CD8-positive, alpha-beta memory T cell (primary cell): Measurements from ENCODE around the gene IQGAP1. TPM values are rescaled to one million over a fixed set of nuclear protein-coding genes. Genes with fewer than 3 reads are reported as not detected.

Source experiments
- CTCF ChIA-PET: fragments of 350-600 bp; sonication (Branson Sonifier 250); formaldehyde crosslinking; loops from one replicate; lab custom pipeline; 2021; ENCODE audit warnings: antibody characterized with exemption; lab: Charles Lee
- POLR2A ChIA-PET: fragments of 350-600 bp; sonication (Branson Sonifier 250); formaldehyde crosslinking; loops from one replicate; lab custom pipeline; 2021; ENCODE audit warnings: antibody characterized with exemption; lab: Charles Lee
- DNase-seq, 5 donors: peaks; one replicate each; pipeline versions ENCODE4 v3.0.0 to v3.0.0-alpha.2; 2020 to 2022; ENCODE audit warnings: mixed read lengths in 1 of 5
- H3K27ac ChIP-seq: one replicate; pipeline ENCODE4 v1.7.0; 2013; ENCODE audit warnings: low read depth, mild to moderate bottlenecking, low read length, moderate library complexity
- H3K27me3 ChIP-seq: 2 replicates; pipeline ENCODE4 v1.7.0; 2013; ENCODE audit warnings: low read length, mild to moderate bottlenecking; ENCODE audit not compliant: insufficient read depth, poor library complexity, severe bottlenecking
- H3K36me3 ChIP-seq: 2 replicates; pipeline ENCODE4 v1.7.0; 2013; ENCODE audit warnings: mild to moderate bottlenecking, low read length, moderate library complexity; ENCODE audit not compliant: insufficient read depth
- H3K4me1 ChIP-seq: 2 replicates; pipeline ENCODE4 v1.7.0; 2013; ENCODE audit warnings: mild to moderate bottlenecking, low read length, moderate library complexity; ENCODE audit not compliant: insufficient read depth
- H3K4me3 ChIP-seq: 2 replicates; pipeline ENCODE4 v1.7.0; 2013; ENCODE audit warnings: mild to moderate bottlenecking, low read length
- H3K9me3 ChIP-seq: 2 replicates; pipeline ENCODE4 v1.7.0; 2013; ENCODE audit warnings: mild to moderate bottlenecking, low read length
- H3K27ac Mint-ChIP-seq, 8 donors: one replicate each; pipeline ENCODE4 v1.8.0; 2020 to 2021; ENCODE audit warnings: mixed read lengths in 8 of 8, mild to moderate bottlenecking in 6 of 8, inconsistent platforms in 3 of 8, moderate library complexity in 3 of 8
- H3K27me3 Mint-ChIP-seq, 2 donors: one replicate each; pipeline ENCODE4 v1.8.0; 2020 to 2021; ENCODE audit warnings: mixed read lengths in 2 of 2, mild to moderate bottlenecking in 1 of 2, moderate library complexity in 1 of 2
- H3K36me3 Mint-ChIP-seq, 3 donors: one replicate each; pipeline ENCODE4 v1.8.0; 2020 to 2021; ENCODE audit warnings: mixed read lengths in 3 of 3, inconsistent platforms in 1 of 3, mild to moderate bottlenecking in 1 of 3
- H3K4me1 Mint-ChIP-seq, 3 donors: one replicate each; pipeline ENCODE4 v1.8.0; 2020 to 2021; ENCODE audit warnings: mixed read lengths in 3 of 3, inconsistent platforms in 1 of 3, mild to moderate bottlenecking in 1 of 3
- H3K4me3 Mint-ChIP-seq, 7 donors: one replicate each; pipeline ENCODE4 v1.8.0; 2020 to 2021; ENCODE audit warnings: mixed read lengths in 7 of 7, mild to moderate bottlenecking in 6 of 7, moderate library complexity in 4 of 7, inconsistent platforms in 2 of 7
- H3K9me3 Mint-ChIP-seq, 5 donors: one replicate each; pipeline ENCODE4 v1.8.0; 2020 to 2022; ENCODE audit warnings: mixed read lengths in 5 of 5, mild to moderate bottlenecking in 3 of 5, moderate library complexity in 2 of 5, inconsistent platforms in 1 of 5
- polyA plus RNA-seq: library from polyadenylated mRNA; unstranded; fragments of 300-500 nt; fragmentation: Illumina TruSeq; gene quantifications from one replicate; pipeline ENCODE4 v1.2.3, GENCODE V29; 2021
- total RNA-seq, 2 experiments: library from RNA; stranded (reverse); gene quantifications; one replicate each; pipeline ENCODE4 v1.2.3, GENCODE V29; 2021

IQGAP1 gene
- total and polyA plus RNA-seq, 3 experiments from 2014 or later = 151 to 176 (median 173) TPM

DNA sequence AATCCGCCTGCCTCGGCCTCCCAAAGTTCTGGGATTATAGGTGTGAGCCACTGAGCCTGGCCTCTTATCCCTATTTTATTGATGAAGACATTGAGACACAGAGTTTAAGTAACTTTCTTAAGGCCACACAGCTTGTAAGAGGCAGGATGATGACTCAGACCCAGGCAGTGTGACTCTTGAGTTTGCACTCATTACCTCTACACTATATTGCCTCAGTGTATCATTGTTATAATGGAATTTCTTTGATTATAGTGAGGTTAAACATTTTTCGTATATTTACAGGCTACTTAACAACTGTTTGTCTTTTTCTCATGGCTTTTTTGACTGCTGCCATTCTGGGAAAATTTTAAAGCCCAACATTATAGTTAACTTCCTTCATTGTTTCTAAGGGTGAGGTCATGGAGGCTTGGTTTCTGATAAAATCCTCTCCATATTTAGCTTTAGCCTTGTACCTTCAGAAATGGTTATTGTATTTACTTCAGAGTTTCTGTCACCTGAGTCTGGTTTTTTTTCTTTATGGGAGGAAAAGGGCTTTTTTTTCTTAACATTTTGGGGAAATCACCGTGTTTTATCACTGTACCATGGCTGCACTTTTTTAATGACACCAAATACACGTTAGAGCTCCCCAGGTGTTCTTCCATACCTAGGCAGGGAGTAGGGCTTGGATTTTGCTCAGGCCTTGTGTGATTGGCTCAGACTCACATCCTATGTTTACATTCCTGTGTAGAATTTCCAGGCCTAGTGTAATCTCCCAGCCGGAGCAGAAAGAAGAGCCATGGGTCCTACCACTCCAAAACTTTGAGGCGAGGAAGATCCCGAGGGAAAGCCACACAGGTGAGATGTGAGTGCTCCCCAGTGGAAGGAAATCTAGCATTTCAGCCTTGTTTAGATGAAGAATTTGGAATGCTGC is 29.7 kb upstream of the IQGAP1 start:
- peak overlapping the region in 1 of 7 donors; percentile 56 for H3K4me3 Mint-ChIP-seq
- DNase-seq = no peak
- peaks cover 13 to 17% (median 15%) of the 10 kb centered on the region in 3 donors for H3K4me1 Mint-ChIP-seq
- H3K27ac ChIP-seq = no peak overlapping the region
- no peaks in the 10 kb centered on the region for H3K36me3 Mint-ChIP-seq
- H3K36me3 ChIP-seq = no peaks in the 10 kb centered on the region
- H3K4me1 ChIP-seq = peaks cover 9% of the 10 kb centered on the region
- H3K27me3 ChIP-seq = no peaks in the 10 kb centered on the region
- CTCF ChIA-PET = no interaction called here
- POLR2A ChIA-PET = no interaction called here
- no peaks in the 10 kb centered on the region for H3K9me3 ChIP-seq
- H3K27me3 Mint-ChIP-seq = no peaks in the 10 kb centered on the region
- H3K4me3 ChIP-seq = no peak overlapping the region
- H3K27ac Mint-ChIP-seq = no peak overlapping the region
- no peaks in the 10 kb centered on the region for H3K9me3 Mint-ChIP-seq

DNA sequence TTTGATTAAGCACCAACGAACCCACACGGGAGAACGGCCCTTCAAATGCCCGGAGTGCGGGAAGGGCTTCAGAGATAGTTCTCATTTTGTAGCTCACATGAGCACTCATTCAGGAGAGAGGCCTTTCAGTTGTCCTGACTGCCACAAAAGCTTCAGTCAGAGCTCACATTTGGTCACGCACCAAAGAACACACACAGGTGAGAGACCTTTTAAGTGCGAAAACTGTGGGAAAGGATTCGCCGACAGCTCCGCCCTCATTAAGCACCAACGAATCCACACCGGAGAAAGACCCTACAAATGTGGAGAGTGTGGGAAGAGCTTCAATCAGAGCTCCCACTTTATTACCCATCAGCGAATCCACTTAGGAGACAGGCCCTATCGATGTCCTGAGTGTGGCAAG is 27.3 kb upstream of the IQGAP1 start:
- Mint-ChIP-seq H3K27ac (peak overlapping the region in 1 of 8 donors; percentile 57), H3K27me3 (no peaks in the 10 kb centered on the region), H3K36me3 (no peaks in the 10 kb centered on the region), H3K9me3 (no peaks in the 10 kb centered on the region), H3K4me1 (peaks cover 13 to 24% (median 22%) of the 10 kb centered on the region in 3 donors), H3K4me3 (no peak overlapping the region)
- no peak overlapping the region for H3K4me3 ChIP-seq
- ChIA-PET CTCF (interaction anchor here (0.8 to 6.0 kb wide), 8 partner anchors 17 to 244 kb away, joined by 3 to 53 read pairs (median 8); partner anchors contain the start of gene IQGAP1), POLR2A (interaction anchor here (0.7 kb wide), 1 partner anchor 116 kb away, joined by 3 read pairs; no protein-coding TSS in a partner anchor)
- no peaks in the 10 kb centered on the region for H3K27me3 ChIP-seq
- H3K27ac ChIP-seq = no peak overlapping the region
- H3K36me3 ChIP-seq = no peaks in the 10 kb centered on the region
- H3K4me1 ChIP-seq = peaks cover 9% of the 10 kb centered on the region
- H3K9me3 ChIP-seq = no peaks in the 10 kb centered on the region
- DNase-seq = no peak

DNA sequence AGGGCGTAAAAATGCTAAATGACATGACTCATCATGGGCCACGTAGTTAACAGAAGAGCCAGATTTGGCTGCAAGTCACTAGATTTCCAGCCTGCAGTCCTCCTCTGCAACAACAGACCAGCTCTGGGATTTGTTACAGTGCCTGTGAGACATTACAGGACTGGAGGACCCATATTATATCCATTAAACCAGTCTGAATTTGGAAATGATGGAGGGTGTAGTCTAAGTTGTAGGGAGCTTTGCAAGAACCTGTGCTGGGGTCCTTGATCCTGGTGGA is 25.2 kb upstream of the IQGAP1 start:
- Mint-ChIP-seq H3K27ac (peak overlapping the region in 4 of 8 donors; percentile 1 to 29 (median 14)), H3K4me1 (peaks cover 15 to 24% (median 22%) of the 10 kb centered on the region in 3 donors), H3K36me3 (no peaks in the 10 kb centered on the region), H3K27me3 (no peaks in the 10 kb centered on the region), H3K9me3 (no peaks in the 10 kb centered on the region), H3K4me3 (no peak overlapping the region)
- no peaks in the 10 kb centered on the region for H3K36me3 ChIP-seq
- no peak overlapping the region for H3K4me3 ChIP-seq
- ChIA-PET CTCF (interaction anchor here (0.7 to 6.0 kb wide), 14 partner anchors 14 to 232 kb away, joined by 3 to 53 read pairs (median 4); partner anchors contain the start of gene IQGAP1), POLR2A (interaction anchor here (1.5 to 2.0 kb wide), 2 partner anchors 12 to 25 kb away, joined by 4 to 7 read pairs; partner anchors contain the start of gene IQGAP1)
- peaks cover 9% of the 10 kb centered on the region for H3K4me1 ChIP-seq
- no peak for DNase-seq
- no peak overlapping the region for H3K27ac ChIP-seq
- H3K27me3 ChIP-seq = no peaks in the 10 kb centered on the region
- no peaks in the 10 kb centered on the region for H3K9me3 ChIP-seq

DNA sequence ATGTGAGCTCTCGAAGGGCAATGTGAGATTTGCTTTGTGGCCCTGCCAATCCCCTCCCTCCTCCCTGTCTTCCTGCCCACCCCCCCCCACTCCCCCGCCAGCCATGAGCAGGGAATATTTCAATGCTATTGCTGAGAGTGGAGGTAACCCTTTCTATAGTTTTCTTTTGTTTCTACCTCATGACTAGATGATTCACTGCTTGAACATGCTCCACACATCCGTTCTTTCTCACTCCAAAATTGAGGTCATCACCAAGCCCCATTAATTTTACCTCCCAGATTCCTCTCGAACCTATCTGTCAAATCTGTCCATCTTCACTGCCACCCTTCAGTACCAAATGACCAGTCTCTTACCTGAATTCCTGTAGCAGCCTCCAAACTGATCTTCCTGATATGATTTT is 23.8 kb upstream of the IQGAP1 start:
- Histone ChIP-seq H3K9me3 (no peaks in the 10 kb centered on the region), H3K27ac (no peak overlapping the region), H3K27me3 (no peaks in the 10 kb centered on the region), H3K4me3 (no peak overlapping the region), H3K36me3 (no peaks in the 10 kb centered on the region), H3K4me1 (peaks cover 9% of the 10 kb centered on the region)
- peak overlapping the region in 3 of 8 donors; percentile 14 to 68 (median 18) for H3K27ac Mint-ChIP-seq
- no peak for DNase-seq
- H3K36me3 Mint-ChIP-seq = no peaks in the 10 kb centered on the region
- CTCF ChIA-PET = interaction anchor here (1.2 to 6.0 kb wide), 3 partner anchors 24 to 118 kb away, joined by 3 to 53 read pairs (median 22); partner anchors contain the start of gene IQGAP1
- H3K27me3 Mint-ChIP-seq = no peaks in the 10 kb centered on the region
- no peaks in the 10 kb centered on the region for H3K9me3 Mint-ChIP-seq
- H3K4me3 Mint-ChIP-seq = no peak overlapping the region
- peaks cover 15 to 24% (median 22%) of the 10 kb centered on the region in 3 donors for H3K4me1 Mint-ChIP-seq
- POLR2A ChIA-PET = no interaction called here

DNA sequence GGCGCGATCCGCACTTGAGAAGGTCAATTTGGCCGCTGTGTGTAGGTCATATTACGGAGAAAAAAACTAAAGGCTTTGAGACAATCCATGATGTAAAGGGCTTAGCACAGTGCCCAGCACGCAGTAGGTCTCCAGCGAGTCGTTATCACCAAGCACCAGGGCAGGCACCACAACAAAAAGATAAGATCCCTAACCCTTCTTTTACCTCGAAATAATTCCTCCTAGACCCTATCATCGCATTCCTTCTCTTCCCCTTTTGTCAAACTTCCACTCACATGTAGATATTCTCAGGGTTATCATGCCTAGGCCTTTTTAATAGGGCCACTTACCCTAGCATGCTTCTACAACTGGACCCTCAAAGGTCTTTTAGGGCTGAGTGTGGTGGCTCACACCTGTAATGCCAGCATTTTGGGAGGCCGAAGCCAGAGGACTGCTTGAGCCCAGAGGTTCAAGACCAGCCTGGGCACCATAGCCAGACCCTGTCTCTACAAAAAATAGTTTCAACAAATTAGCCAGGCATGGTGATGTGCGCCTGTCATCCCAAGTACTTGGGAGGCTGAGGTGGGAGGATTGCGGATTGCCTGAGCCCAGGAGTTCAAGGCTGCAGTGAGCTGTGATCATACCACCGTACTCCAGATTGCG is 22.5 kb upstream of the IQGAP1 start:
- CTCF ChIA-PET = no interaction called here
- Mint-ChIP-seq H3K4me1 (peaks cover 15 to 24% (median 22%) of the 10 kb centered on the region in 3 donors), H3K27me3 (no peaks in the 10 kb centered on the region), H3K36me3 (no peaks in the 10 kb centered on the region), H3K9me3 (no peaks in the 10 kb centered on the region), H3K4me3 (no peak overlapping the region), H3K27ac (no peak overlapping the region)
- DNase-seq = no peak
- no peaks in the 10 kb centered on the region for H3K36me3 ChIP-seq
- no peaks in the 10 kb centered on the region for H3K9me3 ChIP-seq
- no peak overlapping the region for H3K27ac ChIP-seq
- H3K27me3 ChIP-seq = no peaks in the 10 kb centered on the region
- POLR2A ChIA-PET = interaction anchor here (0.7 kb wide), 1 partner anchor 351 kb away, joined by 4 read pairs; the partner anchor contains the start of gene BLM
- no peak overlapping the region for H3K4me3 ChIP-seq
- peaks cover 9% of the 10 kb centered on the region for H3K4me1 ChIP-seq

DNA sequence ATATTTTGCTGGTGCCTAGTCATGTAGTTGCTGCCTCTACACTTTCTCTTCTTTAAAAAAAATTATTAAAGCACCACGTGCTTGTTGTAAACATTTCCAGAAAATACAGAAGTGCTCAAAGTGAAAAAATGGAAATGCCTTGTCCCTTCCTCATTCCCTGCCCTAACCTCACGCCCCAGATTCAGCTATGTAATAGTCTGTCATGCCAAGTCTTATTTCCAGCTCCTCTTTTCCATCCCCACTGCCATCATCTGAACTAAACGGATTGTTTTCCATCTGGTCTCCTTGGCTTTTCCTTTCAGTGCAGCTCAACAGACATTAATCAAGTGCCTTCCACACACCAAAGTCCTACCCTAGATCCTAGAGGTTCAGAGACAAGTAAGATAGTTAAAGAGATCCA is 20.5 kb upstream of the IQGAP1 start:
- CTCF ChIA-PET = interaction anchor here (1.4 to 1.7 kb wide), 3 partner anchors 11 to 115 kb away, joined by 4 to 7 read pairs (median 4); no protein-coding TSS in a partner anchor
- peaks cover under 1% of the 10 kb centered on the region for H3K4me1 ChIP-seq
- H3K9me3 ChIP-seq = no peaks in the 10 kb centered on the region
- H3K4me3 ChIP-seq = no peak overlapping the region
- Mint-ChIP-seq H3K4me1 (peaks cover 6 to 14% (median 14%) of the 10 kb centered on the region in 3 donors), H3K27me3 (no peaks in the 10 kb centered on the region), H3K27ac (peak overlapping the region in 1 of 8 donors; percentile 5), H3K36me3 (no peaks in the 10 kb centered on the region), H3K4me3 (no peak overlapping the region), H3K9me3 (no peaks in the 10 kb centered on the region)
- DNase-seq = no peak
- H3K27me3 ChIP-seq = no peaks in the 10 kb centered on the region
- POLR2A ChIA-PET = no interaction called here
- no peaks in the 10 kb centered on the region for H3K36me3 ChIP-seq
- no peak overlapping the region for H3K27ac ChIP-seq

DNA sequence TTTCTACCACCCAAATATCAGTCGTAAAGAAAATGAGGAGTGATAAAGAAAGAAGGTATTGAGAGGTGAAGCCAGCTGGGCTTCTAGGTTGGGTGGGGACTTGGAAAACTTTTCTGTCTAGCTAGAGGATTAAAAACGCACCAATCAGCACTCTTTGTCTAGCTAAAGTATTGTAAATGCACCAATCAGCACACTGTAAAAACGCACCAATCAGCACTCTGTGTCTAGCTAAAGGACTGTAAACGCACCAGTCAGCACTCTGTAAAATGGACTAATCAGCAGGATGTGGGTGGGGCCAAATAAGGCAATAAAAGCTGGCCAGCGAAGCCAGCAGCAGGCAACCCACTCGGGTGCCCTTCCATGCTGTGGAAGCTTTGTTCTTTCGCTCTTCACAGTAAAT is 13.0 kb upstream of the IQGAP1 start:
- Histone ChIP-seq H3K9me3 (no peaks in the 10 kb centered on the region), H3K27ac (no peak overlapping the region), H3K4me3 (no peak overlapping the region), H3K4me1 (peaks cover 35% of the 10 kb centered on the region), H3K36me3 (no peaks in the 10 kb centered on the region), H3K27me3 (no peaks in the 10 kb centered on the region)
- ChIA-PET CTCF (interaction anchor here (0.8 to 3.7 kb wide), 3 partner anchors 13 to 85 kb away, joined by 3 to 15 read pairs (median 3); no protein-coding TSS in a partner anchor), POLR2A (interaction anchor here (0.7 to 1.2 kb wide), 2 partner anchors 12 to 13 kb away, joined by 3 to 4 read pairs; partner anchors contain the start of gene IQGAP1)
- no peaks in the 10 kb centered on the region for H3K27me3 Mint-ChIP-seq
- H3K4me3 Mint-ChIP-seq = no peak overlapping the region
- H3K27ac Mint-ChIP-seq = peak overlapping the region in 1 of 8 donors; percentile 21
- H3K9me3 Mint-ChIP-seq = peaks cover 5 to 8% (median 5%) of the 10 kb centered on the region in 5 donors
- H3K4me1 Mint-ChIP-seq = peaks cover 37 to 47% (median 45%) of the 10 kb centered on the region in 3 donors
- no peak for DNase-seq
- peaks cover 0 to 11% (median 1%) of the 10 kb centered on the region in 3 donors for H3K36me3 Mint-ChIP-seq
